HL-60 (cell line): ENCODE data around the gene SLC25A48.

Source experiments
- CTCF ChIP-seq: IDR thresholded peaks from one replicate; pipeline ENCODE4 v1.5.1; 2011; ENCODE audit warnings: low read length, control low read depth, inconsistent platforms; ENCODE audit not compliant: insufficient read depth
- REST ChIP-seq: IDR thresholded peaks from 2 replicates; pipeline ENCODE4 v1.6.1; 2012; ENCODE audit warnings: low read depth; ENCODE audit not compliant: insufficient replicate concordance

- TF ChIP-seq CTCF (no peak), REST (no peak)
Measured at GRCh38 chr5:135829179-135829578, 5.3 kb upstream of the SLC25A48 start.
